Heart right ventricle (tissue), 16 donors: Measurements from ENCODE around the gene CDC45. TPM values are rescaled to one million over a fixed set of nuclear protein-coding genes. Genes with fewer than 3 reads are reported as not detected.

Experiments
- ATAC-seq, 8 donors: fragments of 200-7000 bp; cut with Tn5 transposase; one replicate each; pipeline ENCODE4 v1.9.1; 2020; ENCODE audit warnings: mild to moderate bottlenecking in 8 of 8, moderate library complexity in 8 of 8, moderate number of reproducible peaks in 1 of 8
- DNase-seq, 2 donors: peaks; one replicate each; pipeline ENCODE4 v3.0.0-alpha.2; 2020
- H3K27ac ChIP-seq, 10 donors: fragments of 200-600 bp; sonication (generic) in 2 of 10; one replicate each; pipeline versions ENCODE4 v1.5.0 to v1.8.0; 2020 to 2022; ENCODE audit warnings: mild to moderate bottlenecking in 3 of 10
- H3K27me3 ChIP-seq, 7 donors: fragments of 200-600 bp; one replicate each; pipeline ENCODE4 v1.8.0; 2021 to 2022; ENCODE audit warnings: mild to moderate bottlenecking in 2 of 7
- H3K36me3 ChIP-seq, 9 donors: fragments of 200-600 bp; sonication (generic) in 1 of 9; one replicate each; pipeline versions ENCODE4 v1.5.0 to v1.8.0; 2020 to 2022; ENCODE audit warnings: mild to moderate bottlenecking in 2 of 9
- H3K4me1 ChIP-seq, 9 donors: fragments of 200-600 bp; sonication (generic) in 1 of 9; one replicate each; pipeline versions ENCODE4 v1.5.0 to v1.8.0; 2020 to 2022; ENCODE audit warnings: mild to moderate bottlenecking in 4 of 9
- H3K4me3 ChIP-seq, 10 donors: fragments of 200-600 bp; sonication (generic) in 2 of 10; one replicate each; pipeline versions ENCODE4 v1.5.0 to v1.8.0; 2020 to 2022; ENCODE audit warnings: mild to moderate bottlenecking in 7 of 10, moderate library complexity in 2 of 10
- H3K9me3 ChIP-seq, 11 donors: fragments of 200-600 bp in 10 of 11; sonication (generic) in 2 of 11; one replicate each; pipeline versions ENCODE4 v1.5.0 to v1.8.0; 2013 to 2022; ENCODE audit warnings: mild to moderate bottlenecking in 2 of 11, control low read depth in 1 of 11, moderate library complexity in 1 of 11
- WGBS, 2 donors: extraction: QIAGEN DNeasy Blood & Tissue Kit; methylation state at CpG; one replicate each; pipeline ENCODE4 v1.1.7; 2013; ENCODE audit warnings: inconsistent platforms in 1 of 2; 5-methylcytosine and 5-hydroxymethylcytosine counted together
- intact Hi-C, 10 donors: fragments of 100-400 bp; cut with DNase I; formaldehyde crosslinking; loops; one replicate each; pipeline versions ENCODE4 v1.11.1 to v1.14.2; 2022
- polyA plus RNA-seq, 2 donors: library from polyadenylated mRNA; stranded (reverse); fragments of 200-250 nt; gene quantifications; one replicate each; pipeline ENCODE4 v1.2.3, GENCODE V29; 2013
- total RNA-seq, 10 donors: library from RNA; stranded (reverse); fragmentation: NEBNext Ultra II Directional in 3 of 10; extraction: Animal tissue kit (Norgen Biotek cat#: 25700) in 3 of 10; gene quantifications; one replicate each; pipeline versions ENCODE4 v1.2.1 to v1.2.4, GENCODE V29; 2021 to 2023
- TF ChIP-seq, protein P1 (sequence below), 9 donors: fragments of 200-600 bp; sonication (generic) in 2 of 9; IDR thresholded peaks; one replicate each; pipeline versions ENCODE4 v1.5.0 to v1.8.0; 2021 to 2022; ENCODE audit warnings: antibody characterized with exemption in 9 of 9, mild to moderate bottlenecking in 5 of 9, moderate library complexity in 1 of 9
- donor health status: Arrhythmogenic right ventricular cardiomyopathy.
- donor health status: ischemic (EF 13 %, LVEDD 7.1; RV severe dilation, severe dysfunction).
- donor health status: healthy with polysubstance abuse.
- donor health status: DM: no; HTN: yes; CAD: no.
- donor health status: DM: no; HTN: no; CAD: no.
- donor health status: ischemic (EF 25% LVEDD 6.9; RV normal size, moderate dysfunction).
- donor health status: ischemic (EF 25% LVEDD 5.7; RV mildly dilated, moderate dysfunction).
- donor health status: healthy.
- donor health status: DM: yes; HTN: yes; CAD: no.
- donor health status: Ischemic cardiomyopathy.
- donor health status: ischemic (EF 35%, LVEDD 5.7; RV mildly dilated, moderate dysfunction).
- donor health status: nonischemic (EF 11% LVEDD 7.7; RV severe dilation, severe dysfunction).
- donor health status: DM: yes; HTN: yes; CAD: no.
- donor health status: PGD.
- donor health status: ischemic (EF 29% LVEDD 5.4; RV normal size, mild dysfunction).
- donor health status: nonischemic (EF 23%, LVEDD 6.1; RV moderate dilation, normal function).

Gene CDC45
- total and polyA plus RNA-seq, 12 donors: 0.15 to 3.4 (median 0.57) TPM; not detected in 4

DNA sequence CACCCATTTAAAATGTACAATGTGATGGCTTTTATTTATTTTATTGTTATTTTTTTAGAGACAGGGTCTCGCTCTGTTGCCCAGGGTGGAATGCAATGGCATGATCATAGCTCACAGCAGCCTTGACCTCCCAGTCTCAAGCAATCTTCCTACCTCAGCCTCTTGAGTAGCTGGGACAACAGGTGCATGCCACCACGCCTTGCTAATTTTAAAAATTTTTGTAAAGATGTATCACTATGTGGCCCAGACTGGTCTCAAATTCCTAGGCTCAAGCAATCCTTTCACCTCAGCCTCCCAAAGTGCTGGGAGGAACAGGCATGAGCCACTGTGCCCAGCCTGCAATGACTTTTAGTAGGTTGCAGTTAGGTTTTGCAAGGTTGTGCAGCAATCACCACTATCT, 30.2 kb downstream of the CDC45 start:
- no peak for ATAC-seq
- no peak overlapping the region for H3K4me3 ChIP-seq
- DNase-seq: no peak
- H3K9me3 ChIP-seq: peaks cover 0 to 20% (median 0%) of the 10 kb centered on the region in 11 donors
- peaks cover 0 to 23% (median 0%) of the 10 kb centered on the region in 9 donors for H3K36me3 ChIP-seq
- H3K27ac ChIP-seq: no peak overlapping the region
- 98 to 100% methylated on average over 2 of the region's 2 CpGs for WGBS, 2 donors
- H3K4me1 ChIP-seq: no peaks in the 10 kb centered on the region
- no peaks in the 10 kb centered on the region for H3K27me3 ChIP-seq
- intact Hi-C loops: loop anchor here in 1 of 10 donors (5.0 kb wide), 1 partner anchor 97 kb away; no protein-coding TSS in a partner anchor
- TF ChIP-seq, protein P1, sequence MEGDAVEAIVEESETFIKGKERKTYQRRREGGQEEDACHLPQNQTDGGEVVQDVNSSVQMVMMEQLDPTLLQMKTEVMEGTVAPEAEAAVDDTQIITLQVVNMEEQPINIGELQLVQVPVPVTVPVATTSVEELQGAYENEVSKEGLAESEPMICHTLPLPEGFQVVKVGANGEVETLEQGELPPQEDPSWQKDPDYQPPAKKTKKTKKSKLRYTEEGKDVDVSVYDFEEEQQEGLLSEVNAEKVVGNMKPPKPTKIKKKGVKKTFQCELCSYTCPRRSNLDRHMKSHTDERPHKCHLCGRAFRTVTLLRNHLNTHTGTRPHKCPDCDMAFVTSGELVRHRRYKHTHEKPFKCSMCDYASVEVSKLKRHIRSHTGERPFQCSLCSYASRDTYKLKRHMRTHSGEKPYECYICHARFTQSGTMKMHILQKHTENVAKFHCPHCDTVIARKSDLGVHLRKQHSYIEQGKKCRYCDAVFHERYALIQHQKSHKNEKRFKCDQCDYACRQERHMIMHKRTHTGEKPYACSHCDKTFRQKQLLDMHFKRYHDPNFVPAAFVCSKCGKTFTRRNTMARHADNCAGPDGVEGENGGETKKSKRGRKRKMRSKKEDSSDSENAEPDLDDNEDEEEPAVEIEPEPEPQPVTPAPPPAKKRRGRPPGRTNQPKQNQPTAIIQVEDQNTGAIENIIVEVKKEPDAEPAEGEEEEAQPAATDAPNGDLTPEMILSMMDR (IDR thresholded peaks at IDR 0.05): no peak

DNA sequence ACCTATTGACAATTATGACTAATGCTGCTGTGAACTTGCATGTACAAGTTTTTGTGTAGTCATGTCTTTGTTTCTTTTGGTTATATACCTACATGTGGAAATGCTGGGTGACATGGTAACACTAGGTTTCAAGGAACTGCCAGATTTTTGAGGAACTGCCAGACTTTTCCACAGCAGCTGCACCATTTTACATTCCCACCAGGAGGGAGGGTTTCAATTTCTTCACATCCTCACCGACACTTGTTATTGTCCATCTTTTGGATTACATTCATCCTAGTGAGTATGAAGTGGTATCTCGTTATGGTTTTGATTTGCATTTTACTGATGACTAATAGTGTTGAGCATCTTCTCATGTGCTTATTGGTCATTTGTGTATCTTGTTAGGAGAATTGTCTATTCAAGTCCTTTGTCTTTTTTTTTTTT, 31.2 kb downstream of the CDC45 start:
- intact Hi-C loops: loop anchor here in 1 of 10 donors (5.0 kb wide), 1 partner anchor 96 kb away; no protein-coding TSS in a partner anchor
- Histone ChIP-seq H3K36me3 (peaks cover 0 to 23% (median 0%) of the 10 kb centered on the region in 9 donors), H3K4me3 (no peak overlapping the region), H3K9me3 (peaks cover 0 to 20% (median 0%) of the 10 kb centered on the region in 11 donors), H3K27me3 (no peaks in the 10 kb centered on the region), H3K4me1 (no peaks in the 10 kb centered on the region), H3K27ac (no peak overlapping the region)
- no peak for DNase-seq
- TF ChIP-seq, protein P1 (IDR thresholded peaks at IDR 0.05): no peak
- whole genome bisulfite sequencing, 2 donors: 72 to 96% methylated on average over 2 of the region's 2 CpGs
- no peak for ATAC-seq

GRCh38 chr22:19513823-19514222, 34.1 kb downstream of the CDC45 start:
- H3K4me1 ChIP-seq: no peaks in the 10 kb centered on the region
- ATAC-seq (no peak), DNase-seq (no peak)
- H3K27ac ChIP-seq: no peak overlapping the region
- intact Hi-C loops: loop anchor here in 1 of 10 donors (5.0 kb wide), 1 partner anchor 93 kb away; no protein-coding TSS in a partner anchor
- no peak overlapping the region for H3K4me3 ChIP-seq
- H3K36me3 ChIP-seq: peaks cover 0 to 23% (median 0%) of the 10 kb centered on the region in 9 donors
- peaks cover 0 to 20% (median 0%) of the 10 kb centered on the region in 11 donors for H3K9me3 ChIP-seq
- no peaks in the 10 kb centered on the region for H3K27me3 ChIP-seq
- WGBS, 2 donors: 67 to 71% methylated on average over 2 of the region's 2 CpGs
- TF ChIP-seq, protein P1 (IDR thresholded peaks at IDR 0.05): no peak

DNA sequence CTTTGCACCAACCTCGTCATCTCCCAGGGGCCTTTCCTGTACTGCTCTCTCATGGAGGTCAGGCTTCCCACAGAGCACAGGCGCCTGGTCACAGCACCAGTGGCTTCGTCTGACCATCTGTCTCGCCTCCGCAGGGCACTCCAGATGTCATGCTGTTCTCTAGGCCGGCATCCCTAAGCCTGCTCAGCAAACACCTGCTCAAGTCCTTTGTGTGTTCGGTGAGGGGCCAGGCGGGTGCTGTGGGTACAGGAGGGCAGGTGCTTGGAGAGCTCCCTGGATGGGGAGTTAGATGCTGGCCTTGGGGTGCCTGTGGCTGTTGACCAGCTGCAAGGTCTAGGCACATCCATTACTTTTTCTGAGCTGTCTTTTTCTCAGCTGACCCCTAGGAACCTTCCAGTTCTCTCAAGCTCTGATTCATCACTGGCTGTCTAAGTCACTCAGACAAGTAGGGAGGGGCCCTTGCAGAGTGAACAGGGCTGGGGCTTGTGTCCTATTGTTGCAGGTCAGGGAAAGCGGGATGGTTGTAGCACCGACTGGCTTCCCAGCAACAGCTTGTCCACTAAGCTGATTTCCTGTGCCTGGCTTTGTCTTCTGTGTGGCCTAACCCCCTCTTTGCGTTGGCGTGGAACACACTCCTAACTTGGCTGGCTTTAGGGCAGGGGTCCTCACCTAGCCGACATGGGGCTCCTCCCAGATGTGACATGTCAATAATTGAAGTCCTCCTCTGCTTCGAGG, 35.3 kb downstream of the CDC45 start:
- Histone ChIP-seq H3K27me3 (no peaks in the 10 kb centered on the region), H3K27ac (no peak overlapping the region), H3K36me3 (peaks cover 0 to 23% (median 0%) of the 10 kb centered on the region in 9 donors), H3K4me3 (no peak overlapping the region), H3K9me3 (peaks cover 0 to 20% (median 0%) of the 10 kb centered on the region in 11 donors), H3K4me1 (peaks cover 0 to 11% (median 0%) of the 10 kb centered on the region in 9 donors)
- no peak for DNase-seq
- intact Hi-C loops: loop anchor here in 1 of 10 donors (5.0 kb wide), 1 partner anchor 92 kb away; no protein-coding TSS in a partner anchor
- 92 to 94% methylated on average over 14 of the region's 14 CpGs for WGBS, 2 donors
- TF ChIP-seq, protein P1 (IDR thresholded peaks at IDR 0.05): no peak
- ATAC-seq: no peak
